Effector memory CD8-positive, alpha-beta T cell (primary cell): ENCODE results near the gene LALBA.
A peak's percentile ranks its signal among the peaks of the same experiment; 100 is the strongest.
"Not testable (repeated sequence)": the region's sequence is repeated elsewhere in the genome, so short reads cannot be mapped to it uniquely, and the experiment has no call there.

Experiments used
- ATAC-seq: fragments of 150-1000 bp; cut with Tn5 transposase; replicated peaks from 2 replicates; pipeline ENCODE4 v1.10.0; 2021; ENCODE audit warnings: mild to moderate bottlenecking, moderate library complexity
- DNase-seq, 3 experiments: peaks; one replicate each; pipeline ENCODE4 v3.0.0; 2021
- H3K27ac Mint-ChIP-seq, 2 donors: one replicate each; pipeline ENCODE4 v1.8.0; 2022; ENCODE audit warnings: mild to moderate bottlenecking in 2 of 2, mixed read lengths in 2 of 2, moderate library complexity in 2 of 2
- H3K27me3 Mint-ChIP-seq, 2 donors: one replicate each; pipeline ENCODE4 v1.8.0; 2022; ENCODE audit warnings: mixed read lengths in 2 of 2
- H3K36me3 Mint-ChIP-seq: one replicate; pipeline ENCODE4 v1.8.0; 2022; ENCODE audit warnings: mild to moderate bottlenecking, moderate library complexity, mixed read lengths; ENCODE audit not compliant: insufficient read depth
- H3K4me1 Mint-ChIP-seq, 2 donors: one replicate each; pipeline ENCODE4 v1.8.0; 2022; ENCODE audit warnings: low read depth in 2 of 2, mixed read lengths in 2 of 2
- H3K4me3 Mint-ChIP-seq, 2 donors: one replicate each; pipeline ENCODE4 v1.8.0; 2022; ENCODE audit warnings: mild to moderate bottlenecking in 2 of 2, mixed read lengths in 2 of 2, moderate library complexity in 2 of 2
- H3K9me3 Mint-ChIP-seq, 2 donors: one replicate each; pipeline ENCODE4 v1.8.0; 2022; ENCODE audit warnings: mixed read lengths in 2 of 2

The LALBA gene

GRCh38 chr12:48557919-48558318, 11.9 kb downstream of the LALBA start:
- H3K27me3 Mint-ChIP-seq, result peaks cover 69 to 76% of the 10 kb centered on the region in 2 donors
- H3K36me3 Mint-ChIP-seq, result peaks cover 3% of the 10 kb centered on the region
- DNase-seq, result no peak
- H3K9me3 Mint-ChIP-seq, result no peaks in the 10 kb centered on the region
- no peak for ATAC-seq
- H3K4me1 Mint-ChIP-seq, result no peaks in the 10 kb centered on the region
- H3K4me3 Mint-ChIP-seq, result no peak overlapping the region
- H3K27ac Mint-ChIP-seq, result no peak overlapping the region

- Mint-ChIP-seq H3K4me1 (no peaks in the 10 kb centered on the region), H3K36me3 (peaks cover 3% of the 10 kb centered on the region), H3K9me3 (no peaks in the 10 kb centered on the region), H3K27ac (no peak overlapping the region), H3K4me3 (no peak overlapping the region), H3K27me3 (peaks cover 71 to 81% of the 10 kb centered on the region in 2 donors)
- ATAC-seq (no peak), DNase-seq (no peak)
Observed at GRCh38 chr12:48556631-48557030, 13.2 kb downstream of the LALBA start.

GRCh38 chr12:48553666-48554343, 16.0 kb downstream of the LALBA start:
- not testable (repeated sequence) for H3K9me3 Mint-ChIP-seq, DNase-seq, H3K4me1 Mint-ChIP-seq, H3K27ac Mint-ChIP-seq, H3K4me3 Mint-ChIP-seq, ATAC-seq, H3K36me3 Mint-ChIP-seq
- H3K27me3 Mint-ChIP-seq, result peaks cover 80% of the 10 kb centered on the region in 2 donors

- H3K4me3 Mint-ChIP-seq, DNase-seq, H3K9me3 Mint-ChIP-seq, H3K4me1 Mint-ChIP-seq, ATAC-seq, H3K27ac Mint-ChIP-seq, H3K36me3 Mint-ChIP-seq: not testable (repeated sequence)
- H3K27me3 Mint-ChIP-seq, result peaks cover 65% of the 10 kb centered on the region in 2 donors
Observed at GRCh38 chr12:48551636-48552035, 18.2 kb downstream of the LALBA start.

- H3K4me3 Mint-ChIP-seq, ATAC-seq, H3K27ac Mint-ChIP-seq, H3K36me3 Mint-ChIP-seq, H3K4me1 Mint-ChIP-seq, DNase-seq, H3K9me3 Mint-ChIP-seq: not testable (repeated sequence)
- peaks cover 39 to 45% of the 10 kb centered on the region in 2 donors for H3K27me3 Mint-ChIP-seq
Observed at GRCh38 chr12:48547012-48547411, 22.8 kb downstream of the LALBA start.

- no peak overlapping the region for H3K4me3 Mint-ChIP-seq
- H3K27me3 Mint-ChIP-seq, result peaks cover 28 to 36% of the 10 kb centered on the region in 2 donors
- H3K4me1 Mint-ChIP-seq, result no peaks in the 10 kb centered on the region
- H3K36me3 Mint-ChIP-seq, result no peaks in the 10 kb centered on the region
- no peaks in the 10 kb centered on the region for H3K9me3 Mint-ChIP-seq
- no peak for ATAC-seq
- H3K27ac Mint-ChIP-seq, result no peak overlapping the region
- DNase-seq, result no peak
Observed at GRCh38 chr12:48545833-48546469, 23.9 kb downstream of the LALBA start.

GRCh38 chr12:48542300-48542928, 27.4 kb downstream of the LALBA start:
- H3K9me3 Mint-ChIP-seq, result no peaks in the 10 kb centered on the region
- no peaks in the 10 kb centered on the region for H3K36me3 Mint-ChIP-seq
- ATAC-seq (no peak), DNase-seq (peak in 2 of 3 experiments; percentile 14 to 18)
- no peak overlapping the region for H3K27ac Mint-ChIP-seq
- peaks cover 19 to 32% of the 10 kb centered on the region in 2 donors for H3K27me3 Mint-ChIP-seq
- no peak overlapping the region for H3K4me3 Mint-ChIP-seq
- H3K4me1 Mint-ChIP-seq, result no peaks in the 10 kb centered on the region

- ATAC-seq (no peak), DNase-seq (no peak)
- no peaks in the 10 kb centered on the region for H3K4me1 Mint-ChIP-seq
- H3K27ac Mint-ChIP-seq, result no peak overlapping the region
- no peaks in the 10 kb centered on the region for H3K9me3 Mint-ChIP-seq
- H3K27me3 Mint-ChIP-seq, result peaks cover 4 to 13% of the 10 kb centered on the region in 2 donors
- no peaks in the 10 kb centered on the region for H3K36me3 Mint-ChIP-seq
- no peak overlapping the region for H3K4me3 Mint-ChIP-seq
Observed at GRCh38 chr12:48536602-48537001, 33.2 kb downstream of the LALBA start.

GRCh38 chr12:48532601-48533000, 37.2 kb downstream of the LALBA start:
- DNase-seq (no peak), ATAC-seq (no peak)
- no peak overlapping the region for H3K27ac Mint-ChIP-seq
- peaks cover 0 to 22% of the 10 kb centered on the region in 2 donors for H3K27me3 Mint-ChIP-seq
- no peaks in the 10 kb centered on the region for H3K9me3 Mint-ChIP-seq
- H3K4me1 Mint-ChIP-seq, result no peaks in the 10 kb centered on the region
- no peaks in the 10 kb centered on the region for H3K36me3 Mint-ChIP-seq
- H3K4me3 Mint-ChIP-seq, result no peak overlapping the region

GRCh38 chr12:48527891-48528670, 41.8 kb downstream of the LALBA start:
- no peak overlapping the region for H3K27ac Mint-ChIP-seq
- DNase-seq (no peak), ATAC-seq (no peak)
- H3K4me1 Mint-ChIP-seq, result no peaks in the 10 kb centered on the region
- H3K9me3 Mint-ChIP-seq, result no peaks in the 10 kb centered on the region
- H3K4me3 Mint-ChIP-seq, result no peak overlapping the region
- peaks cover 32 to 48% of the 10 kb centered on the region in 2 donors for H3K27me3 Mint-ChIP-seq
- H3K36me3 Mint-ChIP-seq, result no peaks in the 10 kb centered on the region

- DNase-seq, result no peak
- H3K4me3 Mint-ChIP-seq, result no peak within 1 kb of the TSS
- peaks cover 32 to 41% of the 10 kb centered on the region in 2 donors for H3K27me3 Mint-ChIP-seq
- no peaks in the 10 kb centered on the region for H3K4me1 Mint-ChIP-seq
- no peak for ATAC-seq
- H3K27ac Mint-ChIP-seq, result no peak within 1 kb of the TSS
- no peaks in the 10 kb centered on the region for H3K36me3 Mint-ChIP-seq
- H3K9me3 Mint-ChIP-seq, result no peaks in the 10 kb centered on the region
Observed at GRCh38 chr12:48525332-48525731, 44.5 kb downstream of the LALBA start, which contains the start of gene OR8S1. OR8S1 (plus strand) TSS chr12:48525632; CDS start chr12:48525632, 0 bp downstream.

- not testable (repeated sequence) for H3K9me3 Mint-ChIP-seq, H3K4me3 Mint-ChIP-seq, H3K4me1 Mint-ChIP-seq, H3K36me3 Mint-ChIP-seq, DNase-seq, H3K27ac Mint-ChIP-seq, ATAC-seq
- H3K27me3 Mint-ChIP-seq, result peaks cover 5 to 13% of the 10 kb centered on the region in 2 donors
Observed at GRCh38 chr12:48520381-48520780, 49.5 kb downstream of the LALBA start.
